GM19099 (cell line): ENCODE measurements around the gene EMCN.

ENCODE experiments used
- POLR2A ChIP-seq: IDR thresholded peaks from 3 replicates; pipeline ENCODE4 v1.6.1; 2011; ENCODE audit warnings: low read depth; ENCODE audit not compliant: insufficient read length; ENCODE audit errors: extremely low read depth

Gene EMCN, protein sequence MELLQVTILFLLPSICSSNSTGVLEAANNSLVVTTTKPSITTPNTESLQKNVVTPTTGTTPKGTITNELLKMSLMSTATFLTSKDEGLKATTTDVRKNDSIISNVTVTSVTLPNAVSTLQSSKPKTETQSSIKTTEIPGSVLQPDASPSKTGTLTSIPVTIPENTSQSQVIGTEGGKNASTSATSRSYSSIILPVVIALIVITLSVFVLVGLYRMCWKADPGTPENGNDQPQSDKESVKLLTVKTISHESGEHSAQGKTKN

GRCh38 chr4:100517864-100518341 lies at the start of gene EMCN:
Gene EMCN, minus strand, starts transcription at chr4:100518022. Its CDS starts 108 bp downstream, at chr4:100517914.
- no peak for TF ChIP-seq POLR2A

DNA sequence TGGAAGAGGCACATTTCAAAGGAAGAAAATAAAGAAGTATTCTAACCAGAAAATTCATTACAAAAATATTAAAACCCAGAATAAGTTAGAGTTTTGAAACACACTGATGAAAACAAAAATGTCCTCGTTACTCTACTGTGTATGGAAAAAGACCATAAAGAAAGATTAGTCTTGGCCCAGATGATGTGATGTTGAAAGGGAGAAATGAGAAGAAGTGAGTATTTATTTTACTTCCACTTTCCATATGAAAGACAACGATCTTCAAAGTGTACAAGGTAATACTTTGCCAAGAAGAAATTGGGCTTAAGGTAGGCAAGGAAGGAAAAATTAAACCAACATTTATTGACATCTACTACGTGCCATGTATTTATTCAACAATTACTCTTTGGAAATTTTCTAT lies 48.6 kb upstream of the EMCN start:
- TF ChIP-seq POLR2A, result no peak

DNA sequence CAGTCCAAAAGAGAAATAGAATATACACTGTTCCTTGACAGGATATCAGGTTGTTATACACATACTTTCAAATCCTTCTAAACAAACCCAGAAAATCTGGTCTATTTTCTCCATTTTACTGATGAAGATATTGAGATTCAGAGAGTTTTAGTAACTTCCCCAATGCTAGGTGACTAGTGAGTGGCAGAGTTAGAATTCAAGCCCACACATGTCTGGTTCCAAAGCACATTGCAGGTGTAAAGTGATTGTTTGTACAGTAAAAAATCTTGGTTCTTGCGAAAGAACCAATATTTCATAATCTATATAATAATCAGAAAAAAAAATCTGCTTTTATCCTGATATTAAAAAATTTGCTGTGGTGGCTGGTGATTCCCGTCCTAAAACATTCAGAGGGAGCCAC lies 39.5 kb upstream of the EMCN start:
- TF ChIP-seq POLR2A, result no peak

GRCh38 chr4:100555611-100556337 lies 38.0 kb upstream of the EMCN start:
- no peak for TF ChIP-seq POLR2A

GRCh38 chr4:100548200-100548560 lies 30.4 kb upstream of the EMCN start:
- no peak for TF ChIP-seq POLR2A

GRCh38 chr4:100547541-100548199 lies 29.8 kb upstream of the EMCN start:
- TF ChIP-seq POLR2A, result no peak

GRCh38 chr4:100545427-100545826 lies 27.6 kb upstream of the EMCN start:
- no peak for TF ChIP-seq POLR2A

GRCh38 chr4:100540131-100540530 lies 22.3 kb upstream of the EMCN start:
- TF ChIP-seq POLR2A, result no peak

- TF ChIP-seq POLR2A, result no peak
Measured at GRCh38 chr4:100539706-100540105, 21.9 kb upstream of the EMCN start.

GRCh38 chr4:100533741-100534140 lies 15.9 kb upstream of the EMCN start:
- no peak for TF ChIP-seq POLR2A

DNA sequence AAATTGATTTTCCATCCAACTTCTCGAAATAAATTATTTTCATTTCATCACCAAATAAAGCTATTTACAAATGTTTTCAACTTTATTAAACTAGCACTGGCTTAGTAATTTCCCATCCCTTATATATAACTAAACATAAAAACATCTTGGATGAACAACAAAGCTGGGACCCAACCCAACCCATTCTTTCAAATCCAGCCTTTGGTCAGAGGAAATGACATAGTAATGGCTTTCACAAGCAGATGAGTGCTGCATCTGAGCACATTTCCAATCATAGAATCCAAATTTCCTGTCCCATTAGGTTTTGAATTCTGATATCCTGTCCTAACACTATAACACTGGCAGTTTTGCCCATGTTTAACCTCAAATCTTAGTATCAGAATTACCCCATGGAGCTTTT lies 7.9 kb upstream of the EMCN start:
- TF ChIP-seq POLR2A, result no peak

DNA sequence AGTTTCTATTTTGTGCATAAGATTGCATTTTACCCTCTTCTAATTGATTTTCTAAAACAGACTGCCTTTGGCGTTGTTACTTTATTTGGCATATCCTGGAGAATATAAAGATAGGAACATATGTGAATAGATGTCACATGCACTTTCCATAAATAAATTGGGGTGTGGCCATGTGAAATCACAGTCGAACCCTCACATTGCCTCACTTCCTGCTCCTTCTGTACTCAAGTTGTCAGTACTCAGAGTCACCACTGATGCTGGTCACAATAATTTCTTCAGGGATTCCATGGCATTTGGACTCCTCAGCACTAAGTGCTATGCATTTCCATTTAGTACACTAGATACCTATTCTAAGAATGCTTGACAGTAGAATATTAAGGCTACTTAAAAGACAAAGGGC lies 1.4 kb upstream of the EMCN start:
- TF ChIP-seq POLR2A, result no peak

- no peak for TF ChIP-seq POLR2A
Measured at GRCh38 chr4:100516225-100516624, 1.6 kb downstream of the EMCN start.

- no peak for TF ChIP-seq POLR2A
Measured at GRCh38 chr4:100511896-100512295, 5.9 kb downstream of the EMCN start.

- TF ChIP-seq POLR2A, result no peak
Measured at GRCh38 chr4:100510551-100510950, 7.3 kb downstream of the EMCN start.

GRCh38 chr4:100509386-100509785 lies 8.4 kb downstream of the EMCN start:
- no peak for TF ChIP-seq POLR2A
